K562 (cell line): Measurements from ENCODE around the gene NR6A1. TPM values are rescaled to one million over a fixed set of nuclear protein-coding genes. Genes with fewer than 3 reads are reported as not detected.

ENCODE experiments used
- ATF7 ChIP-seq: fragments of 450-650 bp; IDR thresholded peaks from 2 replicates; pipeline ENCODE4 v1.7.1; 2014; ENCODE audit warnings: mild to moderate bottlenecking, moderate library complexity
- EHMT2 ChIP-seq: fragments of 450-650 bp; IDR thresholded peaks from 2 replicates; pipeline ENCODE4 v1.6.1; 2018; ENCODE audit warnings: antibody characterized with exemption
- ETV6 ChIP-seq, 3 experiments: fragments of 150-350 bp in 1 of 3; sonication (generic) in 1 of 3; formaldehyde crosslinking in 1 of 3; IDR thresholded peaks; 2 replicates each; pipeline versions ENCODE4 v1.6.1 to v1.8.0; 2014 to 2022; ENCODE audit warnings: borderline replicate concordance in 2 of 3, low read depth in 2 of 3, antibody characterized with exemption in 1 of 3, low read length in 1 of 3, mild to moderate bottlenecking in 1 of 3, missing genetic modification reagents in 1 of 3
- PRDM10 ChIP-seq: fragments of 450-650 bp; IDR thresholded peaks from 2 replicates; pipeline ENCODE4 v1.6.1; 2018; ENCODE audit not compliant: partially characterized antibody
- VEZF1 ChIP-seq: fragments of 200-800 bp; sonication (Bioruptor generic); IDR thresholded peaks from 2 replicates; pipeline ENCODE4 v1.6.1; 2017; ENCODE audit warnings: missing genetic modification characterization, missing compliant biosample characterization
- polyA plus RNA-seq, 8 experiments: library from polyadenylated mRNA; depleted of rRNA in 4 of 8; stranded (reverse) in 5 of 8; unstranded in 3 of 8; fragments of >200 nt; fragmentation: Nextera tagmentation in 2 of 8; fragmentation: Illumina TruSeq in 1 of 8; extraction: Ambion mirVana in 2 of 8; extraction: Trizol in 1 of 8; gene quantifications; 2 replicates each; pipeline versions ENCODE4 v1.2.1 to v1.2.3, GENCODE V29; 2011 to 2014; ENCODE audit warnings: inconsistent platforms in 1 of 8, missing spikeins in 1 of 8
- total RNA-seq, 7 experiments: library from RNA; depleted of rRNA in 6 of 7; stranded (reverse); fragments of >200 nt in 6 of 7; fragmentation: Illumina TruSeq in 2 of 7; extraction: Trizol in 2 of 7; gene quantifications; 2 replicates each; pipeline versions ENCODE4 v1.2.1 to v1.2.3, GENCODE V29; 2011 to 2021; ENCODE audit warnings: low replicate concordance in 1 of 7

The NR6A1 gene
- total and polyA plus RNA-seq, 9 of the 15 experiments (the other 6 are each of a cell fraction or from before 2014, with no cell fraction given) = 9.7 to 55.4 (median 28.3) TPM

- TF ChIP-seq VEZF1 (CRISPR knock-in tag) (no peak), ATF7 (peak; percentile 44; the same call in 1 of the 2 replicates), ETV6 (IDR thresholded peaks at IDR 0.05; ENCODE audit: borderline replicate concordance in 1 of 2, low read depth in 2 of 2, low read length in 1 of 2) (0 out of 4 replicates have a peak, but pooled peaks of 1 of the 2 experiments have one; percentile 20), ETV6 (CRISPR knock-in tag; IDR thresholded peaks at IDR 0.05; ENCODE audit: borderline replicate concordance) (no peak), PRDM10 (peak; percentile 96), EHMT2 (no peak)
- TF ChIP-seq, all 486 proteins: peak for 6
Observed at GRCh38 chr9:124513376-124513994, 257.6 kb downstream of the NR6A1 start (continued).
